ENCODE measurements around the gene ARL15. TPM values are rescaled to one million over a fixed set of nuclear protein-coding genes. Genes with fewer than 3 reads are reported as not detected.

Gene ARL15
- total RNA-seq, 2 experiments from 2014 or later: 5.7 to 6.3 TPM

DNA sequence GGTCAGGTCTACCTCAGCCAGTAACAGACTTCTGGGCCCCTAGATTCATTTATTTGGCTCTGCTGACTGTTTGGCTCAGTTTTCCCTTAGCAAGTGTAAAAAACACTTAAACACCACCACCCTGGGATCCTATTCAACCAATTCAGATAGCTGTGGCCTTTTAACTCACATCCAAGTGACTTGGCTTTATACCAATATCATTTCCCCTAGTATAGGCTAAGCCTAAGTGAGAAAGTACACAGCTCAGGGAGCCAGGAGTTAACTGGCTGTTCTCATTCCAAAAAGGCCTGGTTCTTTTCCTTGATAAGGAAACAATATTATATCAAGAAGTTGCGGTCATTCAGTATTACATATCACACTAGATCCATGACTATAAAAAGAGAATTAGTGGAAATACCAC lies 163.5 kb downstream of the ARL15 start:
- no peaks in the 10 kb centered on the region for H3K27me3 Mint-ChIP-seq
- no peaks in the 10 kb centered on the region for H3K9me3 Mint-ChIP-seq
- H3K36me3 Mint-ChIP-seq (ENCODE audit: low read depth): peaks cover 7% of the 10 kb centered on the region
- TF ChIP-seq, protein P1, sequence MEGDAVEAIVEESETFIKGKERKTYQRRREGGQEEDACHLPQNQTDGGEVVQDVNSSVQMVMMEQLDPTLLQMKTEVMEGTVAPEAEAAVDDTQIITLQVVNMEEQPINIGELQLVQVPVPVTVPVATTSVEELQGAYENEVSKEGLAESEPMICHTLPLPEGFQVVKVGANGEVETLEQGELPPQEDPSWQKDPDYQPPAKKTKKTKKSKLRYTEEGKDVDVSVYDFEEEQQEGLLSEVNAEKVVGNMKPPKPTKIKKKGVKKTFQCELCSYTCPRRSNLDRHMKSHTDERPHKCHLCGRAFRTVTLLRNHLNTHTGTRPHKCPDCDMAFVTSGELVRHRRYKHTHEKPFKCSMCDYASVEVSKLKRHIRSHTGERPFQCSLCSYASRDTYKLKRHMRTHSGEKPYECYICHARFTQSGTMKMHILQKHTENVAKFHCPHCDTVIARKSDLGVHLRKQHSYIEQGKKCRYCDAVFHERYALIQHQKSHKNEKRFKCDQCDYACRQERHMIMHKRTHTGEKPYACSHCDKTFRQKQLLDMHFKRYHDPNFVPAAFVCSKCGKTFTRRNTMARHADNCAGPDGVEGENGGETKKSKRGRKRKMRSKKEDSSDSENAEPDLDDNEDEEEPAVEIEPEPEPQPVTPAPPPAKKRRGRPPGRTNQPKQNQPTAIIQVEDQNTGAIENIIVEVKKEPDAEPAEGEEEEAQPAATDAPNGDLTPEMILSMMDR (IDR thresholded peaks at IDR 0.05): no peak
- ChIA-PET POLR2A (no interaction called here), CTCF (no interaction called here)
- H3K4me3 Mint-ChIP-seq: no peak overlapping the region
- peaks cover 3% of the 10 kb centered on the region for H3K4me1 Mint-ChIP-seq (ENCODE audit: low read depth)
- intact Hi-C loops (cut with micrococcal nuclease): no loop called here
- DNase-seq (no peak), ATAC-seq (no peak)
- no peak overlapping the region for H3K27ac Mint-ChIP-seq

GRCh38 chr5:54146390-54146789 lies 164.0 kb downstream of the ARL15 start:
- DNase-seq (no peak), ATAC-seq (no peak)
- H3K4me1 Mint-ChIP-seq (ENCODE audit: low read depth): peaks cover 3% of the 10 kb centered on the region
- H3K4me3 Mint-ChIP-seq: no peak overlapping the region
- TF ChIP-seq, protein P1 (IDR thresholded peaks at IDR 0.05): no peak
- no peaks in the 10 kb centered on the region for H3K27me3 Mint-ChIP-seq
- peaks cover 7% of the 10 kb centered on the region for H3K36me3 Mint-ChIP-seq (ENCODE audit: low read depth)
- CTCF ChIA-PET: no interaction called here
- no peaks in the 10 kb centered on the region for H3K9me3 Mint-ChIP-seq
- intact Hi-C loops (cut with micrococcal nuclease): no loop called here
- POLR2A ChIA-PET: no interaction called here
- no peak overlapping the region for H3K27ac Mint-ChIP-seq

GRCh38 chr5:54140247-54140840 lies 170.0 kb downstream of the ARL15 start:
- no peak for ATAC-seq
- TF ChIP-seq, protein P1 (IDR thresholded peaks at IDR 0.05): no peak
- Mint-ChIP-seq H3K9me3 (no peaks in the 10 kb centered on the region), H3K4me1 (ENCODE audit: low read depth) (no peaks in the 10 kb centered on the region), H3K4me3 (no peak overlapping the region), H3K36me3 (ENCODE audit: low read depth) (peaks cover 3% of the 10 kb centered on the region), H3K27ac (no peak overlapping the region), H3K27me3 (no peaks in the 10 kb centered on the region)
- no peak for DNase-seq
- ChIA-PET POLR2A (interaction anchor here (0.6 kb wide), 1 partner anchor 244 kb away, joined by 3 read pairs; no protein-coding TSS in a partner anchor), CTCF (no interaction called here)
- intact Hi-C loops (cut with micrococcal nuclease): no loop called here

- no peaks in the 10 kb centered on the region for H3K9me3 Mint-ChIP-seq
- no peak for ATAC-seq
- intact Hi-C loops (cut with micrococcal nuclease): no loop called here
- H3K4me3 Mint-ChIP-seq: no peak overlapping the region
- no peaks in the 10 kb centered on the region for H3K27me3 Mint-ChIP-seq
- TF ChIP-seq, protein P1 (IDR thresholded peaks at IDR 0.05): no peak
- H3K36me3 Mint-ChIP-seq (ENCODE audit: low read depth): no peaks in the 10 kb centered on the region
- POLR2A ChIA-PET: interaction anchor here (0.6 to 0.7 kb wide), 2 partner anchors 121 to 744 kb away, joined by 3 read pairs; no protein-coding TSS in a partner anchor
- H3K4me1 Mint-ChIP-seq (ENCODE audit: low read depth): no peaks in the 10 kb centered on the region
- no peak overlapping the region for H3K27ac Mint-ChIP-seq
- DNase-seq: no peak
- CTCF ChIA-PET: interaction anchor here (1.2 kb wide), 1 partner anchor 42 kb away, joined by 3 read pairs; no protein-coding TSS in a partner anchor
Measured at GRCh38 chr5:54136516-54137440, 173.6 kb downstream of the ARL15 start.

DNA sequence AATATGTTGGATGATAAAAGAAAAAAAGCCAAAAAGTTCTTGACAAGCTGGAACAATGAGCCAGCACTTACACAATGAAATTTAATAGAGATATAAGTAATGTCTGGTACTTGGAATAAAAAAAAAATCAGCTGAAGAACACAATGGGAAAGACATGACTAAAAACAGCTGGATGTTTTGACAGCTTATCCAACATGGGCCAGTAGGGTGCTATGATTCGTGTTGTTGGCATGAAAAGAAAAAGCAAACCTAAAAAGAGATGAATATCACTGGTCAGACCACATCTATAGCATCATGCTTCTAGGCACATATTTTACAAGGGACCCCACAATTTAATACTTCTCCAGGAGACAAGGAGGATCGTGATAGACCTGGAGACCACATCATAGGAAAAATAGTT lies 175.3 kb downstream of the ARL15 start:
- no peak overlapping the region for H3K4me3 Mint-ChIP-seq
- DNase-seq (no peak), ATAC-seq (no peak)
- TF ChIP-seq, protein P1 (IDR thresholded peaks at IDR 0.05): no peak
- no peaks in the 10 kb centered on the region for H3K36me3 Mint-ChIP-seq (ENCODE audit: low read depth)
- ChIA-PET CTCF (interaction anchor here (1.0 kb wide), 1 partner anchor 94 kb away, joined by 3 read pairs; no protein-coding TSS in a partner anchor), POLR2A (no interaction called here)
- H3K9me3 Mint-ChIP-seq: no peaks in the 10 kb centered on the region
- no peaks in the 10 kb centered on the region for H3K27me3 Mint-ChIP-seq
- no peak overlapping the region for H3K27ac Mint-ChIP-seq
- H3K4me1 Mint-ChIP-seq (ENCODE audit: low read depth): no peaks in the 10 kb centered on the region
- intact Hi-C loops (cut with micrococcal nuclease): no loop called here

Measured in activated CD8-positive, alpha-beta T cell treated with anti-CD3 and anti-CD28 coated beads for 36 hours (primary cell).